MM.1S (cell line): Measurements from ENCODE around the gene FHDC1.
A peak's percentile ranks its signal among the peaks of the same experiment; 100 is the strongest.

Experiments
- DNase-seq: peaks from one replicate; pipeline ENCODE4 v3.0.0-alpha.2; 2015
- H2AFZ ChIP-seq: fragments of 300-600 bp; sonication (generic); 2 replicates; pipeline ENCODE4 v1.6.0; 2016; ENCODE audit warnings: antibody characterized with exemption, low read length
- H3F3A ChIP-seq: fragments of 300-600 bp; sonication (generic); 2 replicates; pipeline ENCODE4 v1.6.1; 2016; ENCODE audit warnings: mild to moderate bottlenecking, antibody characterized with exemption, low read length, moderate library complexity, mixed read lengths; ENCODE audit not compliant: insufficient read depth
- H3K27ac ChIP-seq: fragments of 300-600 bp; sonication (generic); 2 replicates; pipeline ENCODE4 v1.5.1; 2016; ENCODE audit warnings: mild to moderate bottlenecking, low read length
- H3K27me3 ChIP-seq: fragments of 300-600 bp; sonication (generic); replicated peaks from 2 replicates; pipeline ENCODE4 v1.6.0; 2016; ENCODE audit warnings: low read length; ENCODE audit not compliant: insufficient read depth
- H3K36me3 ChIP-seq: fragments of 300-600 bp; sonication (generic); replicated peaks from 2 replicates; pipeline ENCODE4 v1.6.1; 2016; ENCODE audit warnings: mild to moderate bottlenecking, low read length, mixed read lengths; ENCODE audit not compliant: insufficient read depth
- H3K4me1 ChIP-seq: fragments of 300-600 bp; sonication (generic); 2 replicates; pipeline ENCODE4 v1.6.1; 2016; ENCODE audit warnings: low read length, mixed read lengths
- H3K4me2 ChIP-seq: fragments of 300-600 bp; sonication (generic); 2 replicates; pipeline ENCODE4 v1.6.0; 2016; ENCODE audit warnings: low read depth, low read length
- H3K4me3 ChIP-seq: fragments of 300-600 bp; sonication (generic); 2 replicates; pipeline ENCODE4 v1.5.1; 2016; ENCODE audit warnings: low read length, mixed read lengths
- H3K79me2 ChIP-seq: fragments of 300-600 bp; sonication (generic); 2 replicates; pipeline ENCODE4 v1.6.1; 2016; ENCODE audit warnings: mixed run types, low read length, mixed read lengths
- H3K9ac ChIP-seq: fragments of 300-600 bp; sonication (generic); 2 replicates; pipeline ENCODE4 v1.6.1; 2016; ENCODE audit warnings: low read length, mixed read lengths
- H3K9me2 ChIP-seq: fragments of 300-600 bp; sonication (generic); replicated peaks from 2 replicates; pipeline ENCODE4 v1.6.1; 2016; ENCODE audit warnings: mild to moderate bottlenecking, low read length, mixed read lengths; ENCODE audit not compliant: insufficient read depth
- H3K9me3 ChIP-seq: fragments of 300-600 bp; sonication (generic); replicated peaks from 2 replicates; pipeline ENCODE4 v1.6.1; 2016; ENCODE audit warnings: mild to moderate bottlenecking, low read length, mixed read lengths; ENCODE audit not compliant: insufficient read depth
- H4K20me1 ChIP-seq: fragments of 300-600 bp; sonication (generic); 2 replicates; pipeline ENCODE4 v1.6.1; 2016; ENCODE audit warnings: mild to moderate bottlenecking, low read length, moderate library complexity, mixed read lengths; ENCODE audit not compliant: insufficient read depth
- CTCF ChIP-seq: fragments of 300-600 bp; sonication (generic); IDR thresholded peaks from 2 replicates; pipeline ENCODE4 v1.5.1; 2016; ENCODE audit warnings: antibody characterized with exemption, low read length, mixed read lengths
- EZH2 ChIP-seq: fragments of 300-600 bp; sonication (generic); optimal IDR thresholded peaks from 2 replicates; pipeline ENCODE3; 2017; ENCODE audit warnings: low read depth, mild to moderate bottlenecking, antibody characterized with exemption, low read length, mixed read lengths
- EZH2phosphoT487 ChIP-seq: fragments of 300-600 bp; sonication (generic); IDR thresholded peaks from 2 replicates; pipeline ENCODE4 v1.6.1; 2018; ENCODE audit warnings: antibody characterized with exemption, low read length

Gene FHDC1

GRCh38 chr4:152935631-152936445 is at the start of gene FHDC1:
FHDC1 (plus strand) TSS chr4:152936323; CDS start chr4:152943058, 6,735 bp downstream.
- Histone ChIP-seq H3K27ac (peak within 1 kb of the TSS; percentile 57; the same call in 1 of the 2 replicates), H3K27me3 (no peaks in the 10 kb centered on the region; the same call in 1 of the 2 replicates), H3K9ac (peak within 1 kb of the TSS; percentile 70), H3F3A (peaks cover 15% of the 10 kb centered on the region), H2AFZ (peak within 1 kb of the TSS; percentile 75), H3K36me3 (no peaks in the 10 kb centered on the region), H3K4me1 (no peaks in the 10 kb centered on the region), H3K4me2 (peak within 1 kb of the TSS; percentile 98), H3K79me2 (no peaks in the 10 kb centered on the region), H4K20me1 (no peaks in the 10 kb centered on the region), H3K9me2 (no peaks in the 10 kb centered on the region), H3K9me3 (no peaks in the 10 kb centered on the region), H3K4me3 (peak within 1 kb of the TSS; percentile 86)
- DNase-seq: peak; percentile 84
- TF ChIP-seq EZH2phosphoT487 (no peak), CTCF (no peak), EZH2 (no peak)

DNA sequence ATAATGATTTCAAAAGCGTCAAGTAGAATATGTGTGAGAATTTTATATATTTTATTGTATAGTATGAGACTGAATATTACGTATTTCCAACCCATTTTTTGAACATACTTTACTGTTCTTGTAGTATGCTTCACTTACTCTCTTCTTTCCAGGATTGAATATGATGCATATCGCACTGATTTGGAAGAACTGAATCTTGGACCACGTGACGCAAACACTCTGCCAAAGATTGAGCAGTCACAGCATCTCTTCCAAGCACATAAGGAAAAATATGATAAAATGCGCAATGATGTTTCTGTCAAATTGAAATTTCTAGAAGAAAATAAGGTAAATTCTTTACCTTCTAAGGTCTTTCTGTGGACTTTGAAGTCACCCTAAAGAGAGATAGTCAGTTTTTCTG is 48.1 kb upstream of the FHDC1 start:
- H3K4me3 ChIP-seq: no peak overlapping the region
- no peaks in the 10 kb centered on the region for H3K9me2 ChIP-seq
- H3K79me2 ChIP-seq: no peaks in the 10 kb centered on the region
- no peak overlapping the region for H3K9ac ChIP-seq
- no peaks in the 10 kb centered on the region for H4K20me1 ChIP-seq
- DNase-seq: no peak
- no peaks in the 10 kb centered on the region for H3K4me1 ChIP-seq
- no peaks in the 10 kb centered on the region for H3K27me3 ChIP-seq
- no peak overlapping the region for H3K27ac ChIP-seq
- no peaks in the 10 kb centered on the region for H3K9me3 ChIP-seq
- H3K36me3 ChIP-seq: peaks cover 3% of the 10 kb centered on the region; the same call in 1 of the 2 replicates
- no peaks in the 10 kb centered on the region for H3F3A ChIP-seq
- H2AFZ ChIP-seq: no peak overlapping the region
- TF ChIP-seq EZH2phosphoT487 (no peak), CTCF (no peak), EZH2 (no peak)
- no peak overlapping the region for H3K4me2 ChIP-seq

DNA sequence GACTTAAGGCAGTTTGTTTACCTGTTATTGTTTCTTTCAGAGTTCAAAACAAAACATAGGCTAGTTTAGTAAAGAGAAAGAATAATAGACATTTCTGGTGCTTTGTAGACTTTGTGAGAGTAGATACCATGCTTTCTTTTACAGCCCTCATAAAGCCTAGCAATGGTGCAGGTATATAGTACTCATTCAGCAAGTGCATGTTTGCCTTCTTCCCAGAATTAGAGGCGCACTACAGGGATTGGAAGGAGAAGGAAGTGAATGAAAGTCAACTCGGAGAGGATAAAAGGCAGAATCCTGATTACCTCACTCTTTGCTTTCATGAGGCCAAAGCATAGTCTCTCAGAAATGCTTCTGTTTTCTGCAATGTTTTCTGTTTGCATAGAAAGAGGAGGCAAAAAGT is 43.1 kb upstream of the FHDC1 start:
- no peak for DNase-seq
- no peaks in the 10 kb centered on the region for H3K9me3 ChIP-seq
- TF ChIP-seq EZH2 (no peak), CTCF (no peak), EZH2phosphoT487 (no peak)
- no peaks in the 10 kb centered on the region for H4K20me1 ChIP-seq
- no peak overlapping the region for H3K27ac ChIP-seq
- H2AFZ ChIP-seq: no peak overlapping the region
- no peaks in the 10 kb centered on the region for H3F3A ChIP-seq
- no peaks in the 10 kb centered on the region for H3K9me2 ChIP-seq
- H3K9ac ChIP-seq: no peak overlapping the region
- H3K4me1 ChIP-seq: no peaks in the 10 kb centered on the region
- no peaks in the 10 kb centered on the region for H3K79me2 ChIP-seq
- no peak overlapping the region for H3K4me3 ChIP-seq
- H3K36me3 ChIP-seq: no peaks in the 10 kb centered on the region; the same call in 1 of the 2 replicates
- no peaks in the 10 kb centered on the region for H3K27me3 ChIP-seq
- H3K4me2 ChIP-seq: no peak overlapping the region
